ENCODE data around the gene SAP30BP. TPM values are rescaled to one million over a fixed set of nuclear protein-coding genes. Genes with fewer than 3 reads are reported as not detected.

The SAP30BP gene
- total and polyA plus RNA-seq, 8 donors: 24.6 to 154 (median 72.9) TPM

DNA sequence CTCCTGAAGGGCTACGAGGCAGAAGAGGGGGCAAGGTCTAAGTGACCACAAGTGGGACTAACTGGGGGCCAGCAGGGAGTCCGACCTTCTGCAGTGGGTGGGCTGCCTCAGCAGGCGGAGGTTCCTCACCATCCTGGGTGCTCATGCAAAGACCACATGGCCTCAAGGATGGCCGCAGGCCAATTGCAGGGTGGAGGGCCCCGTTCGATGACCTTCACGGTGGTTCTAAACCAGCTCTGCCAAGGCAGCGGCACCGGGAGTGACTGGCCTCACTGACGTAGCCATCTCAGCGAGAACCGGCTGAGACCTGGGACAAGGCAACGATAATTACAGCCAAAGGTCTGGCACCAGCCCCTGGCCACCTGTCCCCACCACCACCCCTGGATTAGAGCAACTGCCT is 28.2 kb upstream of the SAP30BP start:
- peak overlapping the region in 1 of 4 donors; percentile 1 for H3K4me3 ChIP-seq
- peaks cover 0 to 35% (median 23%) of the 10 kb centered on the region in 4 donors for H3K36me3 ChIP-seq
- DNase-seq: no peak
- no peaks in the 10 kb centered on the region for H3K27me3 ChIP-seq
- peak overlapping the region; percentile 69 to 96 (median 91) for H3K27ac ChIP-seq
- H3K9me3 ChIP-seq: no peaks in the 10 kb centered on the region
- TF ChIP-seq POLR2A (IDR thresholded peaks at IDR 0.05): no peak
- no peak for TF ChIP-seq EP300 (IDR thresholded peaks at IDR 0.05)
- TF ChIP-seq, protein P1, sequence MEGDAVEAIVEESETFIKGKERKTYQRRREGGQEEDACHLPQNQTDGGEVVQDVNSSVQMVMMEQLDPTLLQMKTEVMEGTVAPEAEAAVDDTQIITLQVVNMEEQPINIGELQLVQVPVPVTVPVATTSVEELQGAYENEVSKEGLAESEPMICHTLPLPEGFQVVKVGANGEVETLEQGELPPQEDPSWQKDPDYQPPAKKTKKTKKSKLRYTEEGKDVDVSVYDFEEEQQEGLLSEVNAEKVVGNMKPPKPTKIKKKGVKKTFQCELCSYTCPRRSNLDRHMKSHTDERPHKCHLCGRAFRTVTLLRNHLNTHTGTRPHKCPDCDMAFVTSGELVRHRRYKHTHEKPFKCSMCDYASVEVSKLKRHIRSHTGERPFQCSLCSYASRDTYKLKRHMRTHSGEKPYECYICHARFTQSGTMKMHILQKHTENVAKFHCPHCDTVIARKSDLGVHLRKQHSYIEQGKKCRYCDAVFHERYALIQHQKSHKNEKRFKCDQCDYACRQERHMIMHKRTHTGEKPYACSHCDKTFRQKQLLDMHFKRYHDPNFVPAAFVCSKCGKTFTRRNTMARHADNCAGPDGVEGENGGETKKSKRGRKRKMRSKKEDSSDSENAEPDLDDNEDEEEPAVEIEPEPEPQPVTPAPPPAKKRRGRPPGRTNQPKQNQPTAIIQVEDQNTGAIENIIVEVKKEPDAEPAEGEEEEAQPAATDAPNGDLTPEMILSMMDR (IDR thresholded peaks at IDR 0.05): no peak
- no peak for TF ChIP-seq POLR2AphosphoS5 (IDR thresholded peaks at IDR 0.05)
- peaks cover 75 to 94% (median 89%) of the 10 kb centered on the region in 4 donors for H3K4me1 ChIP-seq
- intact Hi-C loops (cut with DNase I; ENCODE audit: low total_unique reads): no loop called here
- WGBS, 5 donors: 61 to 92% (median 81%) methylated on average over 12 to 13 of the region's 13 CpGs

DNA sequence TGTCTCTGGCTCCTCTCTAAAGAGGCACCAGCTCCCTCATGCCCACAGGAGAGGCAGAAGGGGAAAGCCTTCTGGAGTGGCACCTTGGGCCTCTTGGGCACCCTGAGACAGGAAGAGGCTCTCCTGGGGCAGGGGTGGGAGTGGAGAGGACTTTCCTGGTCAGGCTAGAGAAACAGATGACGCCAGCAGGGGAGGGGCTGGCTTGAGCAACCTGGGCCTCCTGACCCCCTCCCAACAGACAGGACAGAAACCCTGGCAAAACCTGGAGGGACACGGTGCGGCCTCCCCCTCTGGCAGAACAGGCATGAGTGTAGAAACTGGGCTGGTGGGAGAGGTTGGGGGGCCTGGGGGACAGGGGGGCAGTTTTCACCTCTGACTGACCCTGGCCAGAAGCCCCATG is 27.8 kb upstream of the SAP30BP start:
- 63 to 87% (median 77%) methylated on average over 3 of the region's 3 CpGs for WGBS, 5 donors
- Histone ChIP-seq H3K27ac (peak overlapping the region; percentile 69 to 96 (median 91)), H3K36me3 (peaks cover 0 to 35% (median 23%) of the 10 kb centered on the region in 4 donors), H3K4me1 (peaks cover 71 to 94% (median 89%) of the 10 kb centered on the region in 4 donors), H3K27me3 (no peaks in the 10 kb centered on the region), H3K4me3 (peak overlapping the region in 1 of 4 donors; percentile 1), H3K9me3 (no peaks in the 10 kb centered on the region)
- TF ChIP-seq, protein P1 (IDR thresholded peaks at IDR 0.05): no peak
- no peak for TF ChIP-seq EP300 (IDR thresholded peaks at IDR 0.05)
- TF ChIP-seq POLR2AphosphoS5 (IDR thresholded peaks at IDR 0.05): no peak
- no peak for TF ChIP-seq POLR2A (IDR thresholded peaks at IDR 0.05)
- intact Hi-C loops (cut with DNase I; ENCODE audit: low total_unique reads): no loop called here
- DNase-seq: peak in 1 of 2 donors; percentile 69

GRCh38 chr17:75639771-75640555 is 27.2 kb upstream of the SAP30BP start:
- peak overlapping the region in 1 of 4 donors; percentile 8 for H3K4me3 ChIP-seq
- peaks cover 0 to 35% (median 23%) of the 10 kb centered on the region in 4 donors for H3K36me3 ChIP-seq
- H3K27ac ChIP-seq: peak overlapping the region; percentile 69 to 96 (median 91)
- TF ChIP-seq POLR2A (IDR thresholded peaks at IDR 0.05) (no peak), POLR2AphosphoS5 (IDR thresholded peaks at IDR 0.05) (peak in 2 of 3 donors; percentile 76 to 83), EP300 (IDR thresholded peaks at IDR 0.05) (no peak)
- TF ChIP-seq, protein P1 (IDR thresholded peaks at IDR 0.05): peak in 4 of 7 experiments; percentile 23 to 52 (median 40)
- no peaks in the 10 kb centered on the region for H3K9me3 ChIP-seq
- WGBS, 5 donors: 39 to 75% (median 61%) methylated on average over 11 to 30 of the region's 30 CpGs
- H3K4me1 ChIP-seq: peaks cover 67 to 93% (median 86%) of the 10 kb centered on the region in 4 donors
- DNase-seq: peak; percentile 83 to 92
- H3K27me3 ChIP-seq: no peaks in the 10 kb centered on the region
- intact Hi-C loops (cut with DNase I; ENCODE audit: low total_unique reads): no loop called here

DNA sequence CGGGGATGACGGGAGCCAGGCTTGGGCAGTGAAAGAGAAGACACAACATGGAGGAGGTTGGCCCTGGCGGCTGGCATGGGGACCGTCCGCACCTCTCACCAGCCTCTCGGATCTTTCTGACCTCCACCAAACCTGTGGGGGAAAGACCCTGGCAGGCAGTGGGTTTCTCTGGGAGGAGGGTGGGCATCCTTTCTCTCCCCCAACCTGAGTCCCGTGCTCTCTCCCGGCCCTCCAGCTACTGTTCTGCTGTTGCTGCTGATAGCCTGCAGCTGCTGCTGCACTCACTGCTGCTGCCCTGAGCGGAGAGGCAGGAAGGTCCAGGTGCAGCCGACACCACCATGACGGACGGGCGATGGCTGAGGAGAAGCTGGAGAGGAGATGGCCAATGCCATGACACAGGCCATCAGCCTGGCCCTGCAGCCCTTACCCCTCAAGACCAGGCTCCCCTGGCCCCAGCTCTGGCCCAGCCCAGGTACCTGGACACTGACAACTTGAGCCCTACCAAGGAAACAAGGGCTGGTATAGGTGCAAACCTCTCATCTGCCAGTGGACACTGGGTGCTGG is 26.5 kb upstream of the SAP30BP start:
- intact Hi-C loops (cut with DNase I; ENCODE audit: low total_unique reads): no loop called here
- Histone ChIP-seq H3K27ac (peak overlapping the region; percentile 69 to 96 (median 91)), H3K27me3 (no peaks in the 10 kb centered on the region), H3K36me3 (peaks cover 0 to 35% (median 23%) of the 10 kb centered on the region in 4 donors), H3K4me3 (peak overlapping the region in 1 of 4 donors; percentile 8), H3K4me1 (peaks cover 61 to 92% (median 85%) of the 10 kb centered on the region in 4 donors), H3K9me3 (no peaks in the 10 kb centered on the region)
- peak in 1 of 2 donors; percentile 9 for DNase-seq
- TF ChIP-seq POLR2A (IDR thresholded peaks at IDR 0.05) (no peak), POLR2AphosphoS5 (IDR thresholded peaks at IDR 0.05) (no peak), EP300 (IDR thresholded peaks at IDR 0.05) (no peak)
- TF ChIP-seq, protein P1 (IDR thresholded peaks at IDR 0.05): no peak
- WGBS, 5 donors: 91 to 92% (median 92%) methylated on average over 10 to 13 of the region's 13 CpGs
